A673 (cell line): ENCODE measurements around the gene POU2AF3.

Experiments
- CTCF ChIP-seq: fragments of 300-800, 200-600 bp; sonication (generic); conservative IDR thresholded peaks from 2 replicates; pipeline ENCODE4 v1.5.1; 2017; ENCODE audit warnings: low read depth, mild to moderate bottlenecking, antibody characterized with exemption, low read length, moderate library complexity, mixed read lengths
- EZH2 ChIP-seq: fragments of 200-600 bp; sonication (generic); IDR thresholded peaks from 2 replicates; pipeline ENCODE4 v1.6.1; 2017; ENCODE audit warnings: borderline replicate concordance, low read depth, mild to moderate bottlenecking, mixed read lengths, antibody characterized with exemption, low read length; ENCODE audit not compliant: poor library complexity, severe bottlenecking

- no peak for TF ChIP-seq CTCF
- no peak for TF ChIP-seq EZH2
Measured at GRCh38 chr11:111306321-111306720, 8.0 kb downstream of the POU2AF3 start.
